Measurements from ENCODE around the gene CASP8AP2. TPM values are rescaled to one million over a fixed set of nuclear protein-coding genes. Genes with fewer than 3 reads are reported as not detected.
"Not testable (repeated sequence)": the region's sequence is repeated elsewhere in the genome, so short reads cannot be mapped to it uniquely, and the experiment has no call there.

Gene CASP8AP2
- total and polyA plus RNA-seq, 3 experiments from 2014 or later: 30.8 to 60.0 (median 31.3) TPM

GRCh38 chr6:89842228-89842627, 12.5 kb downstream of the CASP8AP2 start:
- no peaks in the 10 kb centered on the region for H3K9me3 Mint-ChIP-seq
- H3K27me3 Mint-ChIP-seq: no peaks in the 10 kb centered on the region
- H3K4me1 Mint-ChIP-seq: peaks cover 29 to 59% (median 50%) of the 10 kb centered on the region in 3 donors
- ChIA-PET POLR2A (no interaction called here), CTCF (interaction anchor here (1.6 kb wide), 1 partner anchor 22 kb away, joined by 6 read pairs; the partner anchor contains the start of gene MDN1)
- Histone ChIP-seq H3K4me3 (ENCODE audit: low read length) (no peak overlapping the region), H3K4me1 (ENCODE audit: insufficient read depth, low read length) (peaks cover 5% of the 10 kb centered on the region), H3K9me3 (ENCODE audit: low read length) (no peaks in the 10 kb centered on the region), H3K27ac (ENCODE audit: low read depth, low read length) (no peak overlapping the region), H3K27me3 (ENCODE audit: insufficient read depth, low read length, poor library complexity, severe bottlenecking) (no peaks in the 10 kb centered on the region), H3K36me3 (ENCODE audit: insufficient read depth, low read length) (no peaks in the 10 kb centered on the region)
- H3K36me3 Mint-ChIP-seq: peaks cover 0 to 34% (median 17%) of the 10 kb centered on the region in 3 donors
- no peak overlapping the region for H3K4me3 Mint-ChIP-seq
- DNase-seq: no peak
- peak overlapping the region in 3 of 8 donors; percentile 23 to 75 (median 58) for H3K27ac Mint-ChIP-seq

DNA sequence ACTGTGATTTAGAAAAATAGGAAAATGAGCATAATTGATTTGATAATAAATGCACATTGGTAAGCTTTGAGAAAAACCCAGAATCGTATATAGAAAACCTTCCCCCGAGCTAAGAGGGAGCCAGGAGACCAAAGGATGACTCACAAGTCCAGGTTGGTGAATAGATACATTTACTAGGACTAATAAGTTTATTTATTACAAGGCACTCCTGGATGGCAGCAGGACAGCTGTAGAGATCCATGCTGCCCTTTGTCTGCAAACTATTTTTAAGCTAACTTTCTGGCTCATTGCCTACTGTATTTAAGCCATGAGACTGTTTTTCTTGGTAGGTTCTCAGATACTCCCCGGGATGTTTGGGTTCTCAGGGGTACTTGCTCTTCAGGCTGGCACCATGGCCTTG, 13.4 kb downstream of the CASP8AP2 start:
- no peak overlapping the region for H3K27ac ChIP-seq (ENCODE audit: low read depth, low read length)
- H3K4me1 Mint-ChIP-seq: peaks cover 28 to 52% (median 45%) of the 10 kb centered on the region in 3 donors
- no peaks in the 10 kb centered on the region for H3K27me3 ChIP-seq (ENCODE audit: insufficient read depth, low read length, poor library complexity, severe bottlenecking)
- ChIA-PET POLR2A (no interaction called here), CTCF (interaction anchor here (1.6 kb wide), 1 partner anchor 23 kb away, joined by 5 read pairs; the partner anchor contains the start of gene MDN1)
- peaks cover 0 to 30% (median 16%) of the 10 kb centered on the region in 3 donors for H3K36me3 Mint-ChIP-seq
- H3K4me1 ChIP-seq (ENCODE audit: insufficient read depth, low read length): peaks cover 5% of the 10 kb centered on the region
- no peak for DNase-seq
- peak overlapping the region in 7 of 8 donors; percentile 11 to 67 (median 35) for H3K27ac Mint-ChIP-seq
- no peaks in the 10 kb centered on the region for H3K9me3 ChIP-seq (ENCODE audit: low read length)
- H3K9me3 Mint-ChIP-seq: no peaks in the 10 kb centered on the region
- H3K27me3 Mint-ChIP-seq: no peaks in the 10 kb centered on the region
- peak overlapping the region in 1 of 7 donors; percentile 42 for H3K4me3 Mint-ChIP-seq
- H3K36me3 ChIP-seq (ENCODE audit: insufficient read depth, low read length): no peaks in the 10 kb centered on the region
- H3K4me3 ChIP-seq (ENCODE audit: low read length): no peak overlapping the region

DNA sequence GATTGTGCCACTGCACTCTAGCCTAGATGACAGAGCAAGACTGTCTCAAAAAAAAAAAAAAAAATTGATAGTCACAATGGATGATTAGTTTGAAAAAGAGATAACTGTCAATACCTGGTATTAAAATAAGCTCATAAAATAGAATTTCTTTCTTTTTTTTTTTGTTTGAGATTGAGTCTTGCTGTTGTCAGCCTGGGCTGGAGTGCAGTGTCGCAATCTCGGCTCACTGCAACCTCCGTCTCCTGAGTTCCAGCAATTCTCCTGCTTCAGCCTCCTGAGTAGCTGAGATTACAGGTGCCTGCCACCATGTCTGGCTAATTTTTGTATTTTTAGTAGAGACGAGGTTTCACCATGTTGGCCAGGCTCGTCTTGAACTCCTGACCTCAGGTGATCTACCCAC, 17.8 kb downstream of the CASP8AP2 start:
- Mint-ChIP-seq H3K4me1 (peaks cover 24 to 42% (median 40%) of the 10 kb centered on the region in 3 donors), H3K36me3 (peaks cover 0 to 48% (median 11%) of the 10 kb centered on the region in 3 donors)
- H3K4me1 ChIP-seq (ENCODE audit: insufficient read depth, low read length); H3K27ac ChIP-seq (ENCODE audit: low read depth, low read length); CTCF ChIA-PET; H3K9me3 ChIP-seq (ENCODE audit: low read length); H3K36me3 ChIP-seq (ENCODE audit: insufficient read depth, low read length); H3K9me3 Mint-ChIP-seq; H3K27ac Mint-ChIP-seq; H3K4me3 ChIP-seq (ENCODE audit: low read length); H3K27me3 Mint-ChIP-seq; H3K4me3 Mint-ChIP-seq; DNase-seq; POLR2A ChIA-PET; H3K27me3 ChIP-seq (ENCODE audit: insufficient read depth, low read length, poor library complexity, severe bottlenecking): not testable (repeated sequence)

DNA sequence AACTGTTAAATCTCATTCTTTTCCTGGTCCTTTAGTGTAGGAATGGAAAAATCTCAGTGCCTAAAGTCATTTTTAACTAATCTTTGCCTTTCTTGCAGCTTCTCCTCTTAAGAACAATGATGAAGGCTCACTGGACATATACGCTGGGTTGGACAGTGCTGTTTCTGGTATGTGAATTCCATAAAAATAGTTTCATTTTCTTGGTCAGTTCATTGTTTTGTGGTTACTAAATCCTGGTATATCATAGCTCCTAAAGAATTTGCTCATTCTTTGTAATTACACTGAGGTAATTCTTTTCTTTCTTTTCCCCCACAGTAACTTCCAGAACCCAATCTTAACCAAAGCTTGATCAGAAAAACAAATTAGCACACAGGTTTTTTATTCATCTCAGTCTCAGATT, 23.4 kb downstream of the CASP8AP2 start:
- Mint-ChIP-seq H3K27me3 (no peaks in the 10 kb centered on the region), H3K4me1 (peaks cover 12 to 25% (median 21%) of the 10 kb centered on the region in 3 donors), H3K9me3 (no peaks in the 10 kb centered on the region), H3K36me3 (peaks cover 10 to 79% (median 19%) of the 10 kb centered on the region in 3 donors), H3K4me3 (no peak overlapping the region), H3K27ac (peak overlapping the region in 5 of 8 donors; percentile 25 to 81 (median 57))
- no peak for DNase-seq
- POLR2A ChIA-PET: no interaction called here
- H3K4me3 ChIP-seq (ENCODE audit: low read length): no peak overlapping the region
- no peak overlapping the region for H3K27ac ChIP-seq (ENCODE audit: low read depth, low read length)
- H3K4me1 ChIP-seq (ENCODE audit: insufficient read depth, low read length): no peaks in the 10 kb centered on the region
- H3K27me3 ChIP-seq (ENCODE audit: insufficient read depth, low read length, poor library complexity, severe bottlenecking): no peaks in the 10 kb centered on the region
- H3K36me3 ChIP-seq (ENCODE audit: insufficient read depth, low read length): peaks cover 36% of the 10 kb centered on the region
- CTCF ChIA-PET: no interaction called here
- H3K9me3 ChIP-seq (ENCODE audit: low read length): no peaks in the 10 kb centered on the region

DNA sequence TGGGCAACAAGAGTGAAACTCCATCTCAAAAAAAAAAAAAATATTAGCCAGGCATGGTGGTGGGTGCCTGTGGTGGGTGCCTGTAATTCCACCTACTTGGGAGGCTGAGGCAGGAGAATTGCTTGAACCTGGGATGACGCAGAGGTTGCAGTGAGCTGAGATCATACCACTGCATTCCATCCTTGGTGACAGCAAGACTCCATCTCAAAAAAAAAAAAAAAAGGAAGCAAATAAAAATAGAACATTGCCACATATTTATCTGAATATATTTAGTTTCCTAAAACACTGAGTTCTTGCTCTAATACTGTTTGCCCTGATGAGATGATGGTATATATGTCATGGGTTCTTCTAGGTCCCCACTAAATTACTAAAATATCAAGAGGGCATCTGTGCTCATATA, 28.4 kb downstream of the CASP8AP2 start:
- Histone ChIP-seq H3K27me3 (ENCODE audit: insufficient read depth, low read length, poor library complexity, severe bottlenecking) (no peaks in the 10 kb centered on the region), H3K36me3 (ENCODE audit: insufficient read depth, low read length) (peaks cover 48% of the 10 kb centered on the region), H3K27ac (ENCODE audit: low read depth, low read length) (no peak overlapping the region), H3K9me3 (ENCODE audit: low read length) (no peaks in the 10 kb centered on the region), H3K4me3 (ENCODE audit: low read length) (no peak overlapping the region), H3K4me1 (ENCODE audit: insufficient read depth, low read length) (no peaks in the 10 kb centered on the region)
- Mint-ChIP-seq H3K9me3 (no peaks in the 10 kb centered on the region), H3K36me3 (peaks cover 31 to 79% (median 34%) of the 10 kb centered on the region in 3 donors), H3K27ac (no peak overlapping the region), H3K4me3 (no peak overlapping the region), H3K4me1 (peaks cover 2 to 22% (median 8%) of the 10 kb centered on the region in 3 donors), H3K27me3 (no peaks in the 10 kb centered on the region)
- POLR2A ChIA-PET: no interaction called here
- CTCF ChIA-PET: no interaction called here
- no peak for DNase-seq

- Mint-ChIP-seq H3K27ac (peak overlapping the region in 7 of 8 donors; percentile 22 to 78 (median 43)), H3K36me3 (peaks cover 31 to 77% (median 33%) of the 10 kb centered on the region in 3 donors), H3K27me3 (no peaks in the 10 kb centered on the region), H3K4me1 (peaks cover 2 to 22% (median 6%) of the 10 kb centered on the region in 3 donors), H3K9me3 (no peaks in the 10 kb centered on the region), H3K4me3 (no peak overlapping the region)
- no peak overlapping the region for H3K4me3 ChIP-seq (ENCODE audit: low read length)
- ChIA-PET CTCF (no interaction called here), POLR2A (no interaction called here)
- DNase-seq: no peak
- peaks cover 38% of the 10 kb centered on the region for H3K36me3 ChIP-seq (ENCODE audit: insufficient read depth, low read length)
- H3K9me3 ChIP-seq (ENCODE audit: low read length): no peaks in the 10 kb centered on the region
- H3K27me3 ChIP-seq (ENCODE audit: insufficient read depth, low read length, poor library complexity, severe bottlenecking): no peaks in the 10 kb centered on the region
- H3K27ac ChIP-seq (ENCODE audit: low read depth, low read length): no peak overlapping the region
- no peaks in the 10 kb centered on the region for H3K4me1 ChIP-seq (ENCODE audit: insufficient read depth, low read length)
Observed at GRCh38 chr6:89859744-89860143, 30.1 kb downstream of the CASP8AP2 start.

GRCh38 chr6:89862273-89862672, 32.6 kb downstream of the CASP8AP2 start:
- Histone ChIP-seq H3K4me3 (ENCODE audit: low read length) (no peak overlapping the region), H3K27ac (ENCODE audit: low read depth, low read length) (no peak overlapping the region), H3K27me3 (ENCODE audit: insufficient read depth, low read length, poor library complexity, severe bottlenecking) (no peaks in the 10 kb centered on the region), H3K4me1 (ENCODE audit: insufficient read depth, low read length) (no peaks in the 10 kb centered on the region), H3K9me3 (ENCODE audit: low read length) (no peaks in the 10 kb centered on the region), H3K36me3 (ENCODE audit: insufficient read depth, low read length) (peaks cover 30% of the 10 kb centered on the region)
- no peak overlapping the region for H3K4me3 Mint-ChIP-seq
- H3K9me3 Mint-ChIP-seq: no peaks in the 10 kb centered on the region
- DNase-seq: no peak
- H3K27me3 Mint-ChIP-seq: no peaks in the 10 kb centered on the region
- ChIA-PET POLR2A (no interaction called here), CTCF (no interaction called here)
- peak overlapping the region in 2 of 8 donors; percentile 48 to 55 for H3K27ac Mint-ChIP-seq
- peaks cover 2 to 22% (median 6%) of the 10 kb centered on the region in 3 donors for H3K4me1 Mint-ChIP-seq
- H3K36me3 Mint-ChIP-seq: peaks cover 35 to 74% (median 38%) of the 10 kb centered on the region in 3 donors

GRCh38 chr6:89862698-89863097, 33.0 kb downstream of the CASP8AP2 start:
- Histone ChIP-seq H3K4me3 (ENCODE audit: low read length) (no peak overlapping the region), H3K9me3 (ENCODE audit: low read length) (no peaks in the 10 kb centered on the region), H3K36me3 (ENCODE audit: insufficient read depth, low read length) (peaks cover 30% of the 10 kb centered on the region), H3K4me1 (ENCODE audit: insufficient read depth, low read length) (no peaks in the 10 kb centered on the region), H3K27ac (ENCODE audit: low read depth, low read length) (no peak overlapping the region), H3K27me3 (ENCODE audit: insufficient read depth, low read length, poor library complexity, severe bottlenecking) (no peaks in the 10 kb centered on the region)
- H3K4me3 Mint-ChIP-seq: peak overlapping the region in 1 of 7 donors; percentile 4
- peaks cover 2 to 22% (median 6%) of the 10 kb centered on the region in 3 donors for H3K4me1 Mint-ChIP-seq
- no peaks in the 10 kb centered on the region for H3K27me3 Mint-ChIP-seq
- H3K27ac Mint-ChIP-seq: peak overlapping the region in 3 of 8 donors; percentile 21 to 55 (median 48)
- POLR2A ChIA-PET: no interaction called here
- H3K9me3 Mint-ChIP-seq: no peaks in the 10 kb centered on the region
- H3K36me3 Mint-ChIP-seq: peaks cover 35 to 75% (median 42%) of the 10 kb centered on the region in 3 donors
- CTCF ChIA-PET: no interaction called here
- DNase-seq: no peak

Measured in CD8-positive, alpha-beta memory T cell (primary cell).